Stimulated activated CD4-positive, alpha-beta T cell treated with anti-CD3 and anti-CD28 coated beads, Interleukin-4, amount 100 ng/mL, for 48 hours (primary cell): ENCODE data around the gene KIAA0586.
"Not testable (repeated sequence)": the region's sequence is repeated elsewhere in the genome, so short reads cannot be mapped to it uniquely, and the experiment has no call there.

Experiments used
- DNase-seq, 2 donors: peaks; one replicate each; pipeline ENCODE4 v3.0.0-alpha.2; 2020; ENCODE audit warnings: low read depth in 2 of 2

The KIAA0586 gene

GRCh38 chr14:58427281-58428117 is at the start of gene KIAA0586, which contains the start of gene TIMM9:
Gene KIAA0586 (plus strand): TSS chr14:58427719. CDS start chr14:58428265, 546 bp downstream.
Gene TIMM9 (minus strand): TSS chr14:58427531. CDS start chr14:58411945, 15,586 bp downstream.
- DNase-seq = peak; percentile 88 to 95

GRCh38 chr14:58390830-58391229 is 36.7 kb upstream of the KIAA0586 start:
- DNase-seq = no peak

GRCh38 chr14:58395562-58395811 is 32.0 kb upstream of the KIAA0586 start:
- no peak for DNase-seq

GRCh38 chr14:58395812-58396788 is 31.4 kb upstream of the KIAA0586 start, which contains the start of gene TOMM20L:
Gene TOMM20L (plus strand): TSS chr14:58395930. CDS start chr14:58395958, 28 bp downstream.
- peak; percentile 57 to 62 for DNase-seq

- DNase-seq = no peak
These were observed 30.4 kb upstream of the KIAA0586 start for GRCh38 chr14:58397156-58397555.

GRCh38 chr14:58398495-58398894 is 29.0 kb upstream of the KIAA0586 start:
- DNase-seq = no peak

- DNase-seq = no peak
These were observed 28.6 kb upstream of the KIAA0586 start for GRCh38 chr14:58398895-58399294.

- DNase-seq = no peak
These were observed 25.9 kb upstream of the KIAA0586 start for GRCh38 chr14:58401587-58401986.

- DNase-seq = no peak
These were observed 18.8 kb upstream of the KIAA0586 start for GRCh38 chr14:58408681-58409215.

GRCh38 chr14:58414845-58415244 is 12.7 kb upstream of the KIAA0586 start:
- DNase-seq = no peak

GRCh38 chr14:58415636-58416547 is 11.6 kb upstream of the KIAA0586 start:
- DNase-seq = no peak

- not testable (repeated sequence) for DNase-seq
These were observed 10.6 kb upstream of the KIAA0586 start for GRCh38 chr14:58416934-58417333.

GRCh38 chr14:58426670-58427280 is 744 bp upstream of the KIAA0586 start:
- peak; percentile 27 to 37 for DNase-seq

- no peak for DNase-seq
These were observed 682 bp downstream of the KIAA0586 start for GRCh38 chr14:58428118-58428683.

GRCh38 chr14:58430156-58430555 is 2.6 kb downstream of the KIAA0586 start:
- DNase-seq = no peak

GRCh38 chr14:58439476-58439875 is 12.0 kb downstream of the KIAA0586 start:
- no peak for DNase-seq

GRCh38 chr14:58444627-58445026 is 17.1 kb downstream of the KIAA0586 start:
- no peak for DNase-seq

- DNase-seq = no peak
These were observed 28.2 kb downstream of the KIAA0586 start for GRCh38 chr14:58455593-58456265.

GRCh38 chr14:58460772-58461171 is 33.3 kb downstream of the KIAA0586 start:
- no peak for DNase-seq

GRCh38 chr14:58463147-58463546 is 35.6 kb downstream of the KIAA0586 start:
- DNase-seq = no peak
